ENCODE results near the gene SATL1. TPM values are rescaled to one million over a fixed set of nuclear protein-coding genes. Genes with fewer than 3 reads are reported as not detected.

The SATL1 gene
- total RNA-seq, 1 experiment from 2014 or later, result not detected

DNA sequence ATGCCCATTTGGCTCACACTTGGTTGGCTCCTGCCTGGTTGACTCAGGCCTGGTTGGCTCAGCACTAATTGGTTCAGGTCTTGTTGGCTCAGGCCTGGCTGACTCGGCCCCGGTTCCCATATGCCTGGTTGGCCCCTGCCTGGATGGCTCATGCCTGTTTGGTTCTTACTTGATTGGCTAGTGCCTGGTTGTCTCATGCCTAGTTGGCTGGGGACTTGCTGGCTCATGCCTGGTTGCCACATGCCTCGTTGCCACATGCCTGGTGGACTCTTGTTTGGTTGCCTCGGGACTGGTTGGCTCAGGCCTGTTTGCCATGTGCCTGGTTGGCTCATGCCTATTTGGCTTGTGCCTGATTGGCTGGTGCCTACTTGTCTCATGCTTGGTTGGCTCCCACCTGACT, 136.2 kb downstream of the SATL1 start:
- intact Hi-C loops (cut with micrococcal nuclease; ENCODE audit: unreplicated experiment) (no loop called here), in situ Hi-C loops (cut with HindIII; ENCODE audit: low pct_unique_long_range_greater_than_20kb, low sequenced_read_pairs) (no loop called here)
- ChIA-PET CTCF (no interaction called here), POLR2A (no interaction called here)
- TF ChIP-seq SIN3A (IDR thresholded peaks at IDR 0.05; ENCODE audit: borderline replicate concordance, insufficient read depth, low read depth, low read length), result no peak
- TF ChIP-seq, protein P1, sequence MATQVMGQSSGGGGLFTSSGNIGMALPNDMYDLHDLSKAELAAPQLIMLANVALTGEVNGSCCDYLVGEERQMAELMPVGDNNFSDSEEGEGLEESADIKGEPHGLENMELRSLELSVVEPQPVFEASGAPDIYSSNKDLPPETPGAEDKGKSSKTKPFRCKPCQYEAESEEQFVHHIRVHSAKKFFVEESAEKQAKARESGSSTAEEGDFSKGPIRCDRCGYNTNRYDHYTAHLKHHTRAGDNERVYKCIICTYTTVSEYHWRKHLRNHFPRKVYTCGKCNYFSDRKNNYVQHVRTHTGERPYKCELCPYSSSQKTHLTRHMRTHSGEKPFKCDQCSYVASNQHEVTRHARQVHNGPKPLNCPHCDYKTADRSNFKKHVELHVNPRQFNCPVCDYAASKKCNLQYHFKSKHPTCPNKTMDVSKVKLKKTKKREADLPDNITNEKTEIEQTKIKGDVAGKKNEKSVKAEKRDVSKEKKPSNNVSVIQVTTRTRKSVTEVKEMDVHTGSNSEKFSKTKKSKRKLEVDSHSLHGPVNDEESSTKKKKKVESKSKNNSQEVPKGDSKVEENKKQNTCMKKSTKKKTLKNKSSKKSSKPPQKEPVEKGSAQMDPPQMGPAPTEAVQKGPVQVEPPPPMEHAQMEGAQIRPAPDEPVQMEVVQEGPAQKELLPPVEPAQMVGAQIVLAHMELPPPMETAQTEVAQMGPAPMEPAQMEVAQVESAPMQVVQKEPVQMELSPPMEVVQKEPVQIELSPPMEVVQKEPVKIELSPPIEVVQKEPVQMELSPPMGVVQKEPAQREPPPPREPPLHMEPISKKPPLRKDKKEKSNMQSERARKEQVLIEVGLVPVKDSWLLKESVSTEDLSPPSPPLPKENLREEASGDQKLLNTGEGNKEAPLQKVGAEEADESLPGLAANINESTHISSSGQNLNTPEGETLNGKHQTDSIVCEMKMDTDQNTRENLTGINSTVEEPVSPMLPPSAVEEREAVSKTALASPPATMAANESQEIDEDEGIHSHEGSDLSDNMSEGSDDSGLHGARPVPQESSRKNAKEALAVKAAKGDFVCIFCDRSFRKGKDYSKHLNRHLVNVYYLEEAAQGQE (IDR thresholded peaks at IDR 0.05; ENCODE audit: insufficient read depth in 1 of 2, low read depth in 2 of 2, low read length in 1 of 2), result no peak
- TF ChIP-seq TCF7L2 (IDR thresholded peaks at IDR 0.05; ENCODE audit: low read depth, low read length), result no peak
- TF ChIP-seq, protein P2, sequence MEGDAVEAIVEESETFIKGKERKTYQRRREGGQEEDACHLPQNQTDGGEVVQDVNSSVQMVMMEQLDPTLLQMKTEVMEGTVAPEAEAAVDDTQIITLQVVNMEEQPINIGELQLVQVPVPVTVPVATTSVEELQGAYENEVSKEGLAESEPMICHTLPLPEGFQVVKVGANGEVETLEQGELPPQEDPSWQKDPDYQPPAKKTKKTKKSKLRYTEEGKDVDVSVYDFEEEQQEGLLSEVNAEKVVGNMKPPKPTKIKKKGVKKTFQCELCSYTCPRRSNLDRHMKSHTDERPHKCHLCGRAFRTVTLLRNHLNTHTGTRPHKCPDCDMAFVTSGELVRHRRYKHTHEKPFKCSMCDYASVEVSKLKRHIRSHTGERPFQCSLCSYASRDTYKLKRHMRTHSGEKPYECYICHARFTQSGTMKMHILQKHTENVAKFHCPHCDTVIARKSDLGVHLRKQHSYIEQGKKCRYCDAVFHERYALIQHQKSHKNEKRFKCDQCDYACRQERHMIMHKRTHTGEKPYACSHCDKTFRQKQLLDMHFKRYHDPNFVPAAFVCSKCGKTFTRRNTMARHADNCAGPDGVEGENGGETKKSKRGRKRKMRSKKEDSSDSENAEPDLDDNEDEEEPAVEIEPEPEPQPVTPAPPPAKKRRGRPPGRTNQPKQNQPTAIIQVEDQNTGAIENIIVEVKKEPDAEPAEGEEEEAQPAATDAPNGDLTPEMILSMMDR (IDR thresholded peaks at IDR 0.05), result no peak
- TF ChIP-seq POLR2AphosphoS5 (IDR thresholded peaks at IDR 0.05; ENCODE audit: low read depth, low read length), result no peak
- Histone ChIP-seq H3K9me3 (ENCODE audit: control insufficient read depth, insufficient read depth, low read depth, low read length) (no peaks in the 10 kb centered on the region), H3K4me3 (ENCODE audit: low read depth in 2 of 2, low read length in 2 of 2) (no peak overlapping the region), H3K4me1 (ENCODE audit: control insufficient read depth, insufficient read depth, low read length) (no peaks in the 10 kb centered on the region), H3K36me3 (ENCODE audit: control insufficient read depth, insufficient read depth, low read length) (no peaks in the 10 kb centered on the region), H3K27ac (ENCODE audit: low read length) (no peak overlapping the region), H3K27me3 (ENCODE audit: control insufficient read depth, insufficient read depth, low read length) (no peaks in the 10 kb centered on the region)
- BruUV-seq (replicated peaks), result no TSS peak
- DNase-seq (ENCODE audit: low read depth, low spot score) (no peak), ATAC-seq (no peak)

DNA sequence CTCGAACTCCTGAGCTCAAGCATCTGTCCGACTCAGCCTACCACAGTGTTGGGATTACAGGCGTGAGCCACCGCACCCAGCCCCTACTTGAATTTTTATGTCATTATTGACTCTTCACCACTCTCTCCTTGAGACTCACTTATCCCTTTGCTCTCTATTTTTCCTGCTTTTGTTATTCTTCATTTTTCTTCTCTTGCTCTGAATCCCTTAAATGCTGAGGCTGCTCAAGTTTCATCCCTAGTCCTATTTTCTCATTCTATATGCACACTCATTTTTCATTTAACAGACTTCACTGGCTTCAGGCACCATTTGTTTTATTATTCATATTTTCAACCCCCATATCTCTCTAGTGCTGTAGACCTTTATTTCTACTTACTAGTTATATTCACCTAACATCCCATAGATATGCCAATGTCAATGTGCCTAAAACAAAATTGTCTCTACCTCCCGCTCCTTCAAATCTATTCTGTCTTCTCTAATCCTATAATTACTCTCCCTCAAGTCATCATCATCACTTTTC, 154.2 kb downstream of the SATL1 start:
- no peak for DNase-seq (ENCODE audit: low read depth, low spot score)
- in situ Hi-C loops (cut with HindIII; ENCODE audit: low pct_unique_long_range_greater_than_20kb, low sequenced_read_pairs), result no loop called here
- POLR2A ChIA-PET, result no interaction called here

More for the DNA sequence above, 154.2 kb downstream of the SATL1 start:
- no peak for ATAC-seq
- H3K27me3 ChIP-seq (ENCODE audit: control insufficient read depth, insufficient read depth, low read length), result no peaks in the 10 kb centered on the region
- no peaks in the 10 kb centered on the region for H3K4me1 ChIP-seq (ENCODE audit: control insufficient read depth, insufficient read depth, low read length)
- H3K4me3 ChIP-seq (ENCODE audit: low read depth in 2 of 2, low read length in 2 of 2), result no peak overlapping the region
- no TSS peak for BruUV-seq (replicated peaks)
- no peaks in the 10 kb centered on the region for H3K9me3 ChIP-seq (ENCODE audit: control insufficient read depth, insufficient read depth, low read depth, low read length)
- intact Hi-C loops (cut with micrococcal nuclease; ENCODE audit: unreplicated experiment), result no loop called here
- CTCF ChIA-PET, result no interaction called here
- H3K36me3 ChIP-seq (ENCODE audit: control insufficient read depth, insufficient read depth, low read length), result no peaks in the 10 kb centered on the region
- H3K27ac ChIP-seq (ENCODE audit: low read length), result no peak overlapping the region
- no peak for TF ChIP-seq POLR2AphosphoS5 (IDR thresholded peaks at IDR 0.05; ENCODE audit: low read depth, low read length)
- TF ChIP-seq, protein P2 (IDR thresholded peaks at IDR 0.05), result no peak
- no peak for TF ChIP-seq TCF7L2 (IDR thresholded peaks at IDR 0.05; ENCODE audit: low read depth, low read length)
- no peak for TF ChIP-seq SIN3A (IDR thresholded peaks at IDR 0.05; ENCODE audit: borderline replicate concordance, insufficient read depth, low read depth, low read length)
- TF ChIP-seq, protein P1 (IDR thresholded peaks at IDR 0.05; ENCODE audit: insufficient read depth in 1 of 2, low read depth in 2 of 2, low read length in 1 of 2), result no peak

Data from Panc1 (cell line).